K562 (cell line): ENCODE results near the gene CTF1. TPM values are rescaled to one million over a fixed set of nuclear protein-coding genes. Genes with fewer than 3 reads are reported as not detected.

Source experiments
- CXXC5 ChIP-seq: fragments of 250-450 bp; sonication (Bioruptor Pico); IDR thresholded peaks from 2 replicates; pipeline ENCODE4 v1.8.0; 2022; ENCODE audit warnings: inconsistent platforms, mild to moderate bottlenecking, moderate library complexity
- FOXK1 ChIP-seq: sonication (generic); formaldehyde crosslinking; IDR thresholded peaks from 2 replicates; pipeline ENCODE4 v1.8.0; 2022; ENCODE audit warnings: missing genetic modification reagents, mild to moderate bottlenecking, borderline replicate concordance
- FOXM1 ChIP-seq, 2 experiments: fragments of 450-650 bp in 1 of 2; sonication (generic) in 1 of 2; formaldehyde crosslinking in 1 of 2; IDR thresholded peaks; 2 replicates each; pipeline versions ENCODE4 v1.6.1 to v1.9.0; 2017 to 2022; ENCODE audit warnings: low read depth in 2 of 2, mild to moderate bottlenecking in 2 of 2, missing genetic modification reagents in 1 of 2, moderate library complexity in 1 of 2
- IRF2 ChIP-seq: sonication (generic); formaldehyde crosslinking; IDR thresholded peaks from 2 replicates; pipeline ENCODE4 v1.8.1; 2022; ENCODE audit warnings: mild to moderate bottlenecking, missing genetic modification reagents
- KLF10 ChIP-seq: fragments of 250-450 bp; sonication (Bioruptor Pico); IDR thresholded peaks from 2 replicates; pipeline ENCODE4 v1.6.1; 2021; ENCODE audit warnings: matching md5 sums
- KLF6 ChIP-seq: fragments of 250-450 bp; sonication (Bioruptor Pico); IDR thresholded peaks from 2 replicates; pipeline ENCODE4 v1.4.0; 2020; ENCODE audit warnings: mild to moderate bottlenecking, moderate library complexity, borderline replicate concordance
- NFATC3 ChIP-seq: fragments of 450-650 bp; IDR thresholded peaks from 2 replicates; pipeline ENCODE4 v1.6.1; 2017; ENCODE audit warnings: mild to moderate bottlenecking
- NONO ChIP-seq, 2 experiments: fragments of 200-400 bp in 1 of 2; fragments of 450-650 bp in 1 of 2; formaldehyde crosslinking in 1 of 2; IDR thresholded peaks; 2 replicates each; pipeline ENCODE4 v1.6.1; 2017; ENCODE audit warnings: low read depth in 2 of 2, mild to moderate bottlenecking in 2 of 2, moderate library complexity in 2 of 2, low read length in 1 of 2
- RBM14 ChIP-seq: fragments of 200-400 bp; formaldehyde crosslinking; IDR thresholded peaks from 2 replicates; pipeline ENCODE4 v1.6.1; 2018; ENCODE audit warnings: low read depth, mild to moderate bottlenecking, low read length, moderate library complexity, borderline replicate concordance; ENCODE audit not compliant: insufficient read depth
- SNIP1 ChIP-seq: fragments of 450-650 bp; IDR thresholded peaks from 2 replicates; pipeline ENCODE4 v1.7.1; 2017; ENCODE audit warnings: low read depth, mild to moderate bottlenecking
- U2AF1 ChIP-seq: fragments of 200-400 bp; formaldehyde crosslinking; optimal IDR thresholded peaks from 2 replicates; pipeline ENCODE3; 2017; ENCODE audit warnings: mild to moderate bottlenecking, low read depth, low read length, moderate library complexity
- ZNF224 ChIP-seq: sonication (generic); formaldehyde crosslinking; IDR thresholded peaks from 2 replicates; pipeline ENCODE4 v1.8.0; 2022; ENCODE audit warnings: mild to moderate bottlenecking, missing genetic modification reagents
- ZNF239 ChIP-seq: fragments of 250-450 bp; sonication (Bioruptor Pico); IDR thresholded peaks from 2 replicates; pipeline ENCODE4 v1.4.0; 2020; ENCODE audit warnings: mild to moderate bottlenecking
- polyA plus RNA-seq, 8 experiments: library from polyadenylated mRNA; depleted of rRNA in 4 of 8; stranded (reverse) in 5 of 8; unstranded in 3 of 8; fragments of >200 nt; fragmentation: Nextera tagmentation in 2 of 8; fragmentation: Illumina TruSeq in 1 of 8; extraction: Ambion mirVana in 2 of 8; extraction: Trizol in 1 of 8; gene quantifications; 2 replicates each; pipeline versions ENCODE4 v1.2.1 to v1.2.3, GENCODE V29; 2011 to 2014; ENCODE audit warnings: inconsistent platforms in 1 of 8, missing spikeins in 1 of 8
- total RNA-seq, 7 experiments: library from RNA; depleted of rRNA in 6 of 7; stranded (reverse); fragments of >200 nt in 6 of 7; fragmentation: Illumina TruSeq in 2 of 7; extraction: Trizol in 2 of 7; gene quantifications; 2 replicates each; pipeline versions ENCODE4 v1.2.1 to v1.2.3, GENCODE V29; 2011 to 2021; ENCODE audit warnings: low replicate concordance in 1 of 7
- TF ChIP-seq, protein P1 (sequence below): fragments of 200-800 bp; sonication (Bioruptor generic); IDR thresholded peaks from 2 replicates; pipeline ENCODE4 v1.6.1; 2017; ENCODE audit warnings: missing genetic modification characterization, missing compliant biosample characterization
- TF ChIP-seq, protein P2 (sequence below): fragments of 250-450 bp; sonication (Bioruptor Pico); IDR thresholded peaks from 2 replicates; pipeline ENCODE4 v1.4.0; 2020; ENCODE audit warnings: mild to moderate bottlenecking, moderate library complexity
- TF ChIP-seq, protein P3 (sequence below): fragments of 450-650 bp; formaldehyde crosslinking; conservative IDR thresholded peaks from 2 replicates; pipeline ENCODE4 v1.4.0; 2022; ENCODE audit warnings: mild to moderate bottlenecking, missing genetic modification characterization
- TF ChIP-seq, protein P4 (sequence below): sonication (generic); formaldehyde crosslinking; IDR thresholded peaks from 2 replicates; pipeline ENCODE4 v1.4.0; 2020; ENCODE audit warnings: mild to moderate bottlenecking, missing genetic modification reagents
- TF ChIP-seq, protein P5 (sequence below), 2 experiments: fragments of 250-450 bp in 1 of 2; fragments of 450-650 bp in 1 of 2; sonication (Bioruptor Pico) in 1 of 2; IDR thresholded peaks; 2 replicates each; pipeline versions ENCODE4 v1.6.1 to v1.8.0; 2016 to 2021; ENCODE audit warnings: mild to moderate bottlenecking in 2 of 2, moderate library complexity in 2 of 2, missing compliant biosample characterization in 1 of 2, missing genetic modification characterization in 1 of 2

Gene CTF1
- total and polyA plus RNA-seq, 9 of the 15 experiments (the other 6 are each of a cell fraction or from before 2014, with no cell fraction given): 0.24 to 2.5 (median 0.44) TPM

DNA sequence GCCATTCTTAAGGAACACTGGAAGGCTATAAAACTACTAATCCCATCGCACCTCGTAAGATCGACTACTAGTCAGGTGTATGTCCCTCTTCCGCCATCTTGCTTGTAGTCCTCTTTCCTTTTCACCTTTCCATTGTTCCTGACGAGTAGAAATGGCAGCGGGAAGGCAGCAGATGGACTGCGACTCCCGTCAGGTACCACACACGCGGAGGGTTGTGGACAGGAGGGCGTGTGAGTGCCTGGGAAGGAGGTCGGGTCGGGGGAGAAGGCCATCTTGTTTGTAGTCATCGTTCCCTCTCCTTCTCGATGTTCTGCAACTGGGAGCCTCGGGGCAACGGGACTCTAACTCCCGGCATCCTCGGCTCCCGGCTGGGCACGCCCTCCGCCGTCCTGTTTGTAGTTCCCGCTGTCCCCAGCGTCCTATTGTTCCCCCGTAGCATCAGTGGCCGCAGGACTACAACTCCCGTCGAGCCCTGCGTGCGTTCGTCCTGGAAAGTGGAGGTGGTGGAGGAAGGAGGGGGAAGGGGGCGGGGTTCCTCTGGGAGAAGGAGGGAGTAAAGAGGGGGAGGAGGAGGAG, 26.6 kb downstream of the CTF1 start (continued):
- TF ChIP-seq FOXK1 (CRISPR knock-in tag): no peak
- TF ChIP-seq RBM14: no peak
- TF ChIP-seq NONO (IDR thresholded peaks at IDR 0.05; ENCODE audit: low read depth in 2 of 2, low read length in 1 of 2): no peak; a peak in 1 of 4 replicates
- TF ChIP-seq, protein P1, sequence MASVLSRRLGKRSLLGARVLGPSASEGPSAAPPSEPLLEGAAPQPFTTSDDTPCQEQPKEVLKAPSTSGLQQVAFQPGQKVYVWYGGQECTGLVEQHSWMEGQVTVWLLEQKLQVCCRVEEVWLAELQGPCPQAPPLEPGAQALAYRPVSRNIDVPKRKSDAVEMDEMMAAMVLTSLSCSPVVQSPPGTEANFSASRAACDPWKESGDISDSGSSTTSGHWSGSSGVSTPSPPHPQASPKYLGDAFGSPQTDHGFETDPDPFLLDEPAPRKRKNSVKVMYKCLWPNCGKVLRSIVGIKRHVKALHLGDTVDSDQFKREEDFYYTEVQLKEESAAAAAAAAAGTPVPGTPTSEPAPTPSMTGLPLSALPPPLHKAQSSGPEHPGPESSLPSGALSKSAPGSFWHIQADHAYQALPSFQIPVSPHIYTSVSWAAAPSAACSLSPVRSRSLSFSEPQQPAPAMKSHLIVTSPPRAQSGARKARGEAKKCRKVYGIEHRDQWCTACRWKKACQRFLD (CRISPR knock-in tag): peak; percentile 92
- TF ChIP-seq, protein P2, sequence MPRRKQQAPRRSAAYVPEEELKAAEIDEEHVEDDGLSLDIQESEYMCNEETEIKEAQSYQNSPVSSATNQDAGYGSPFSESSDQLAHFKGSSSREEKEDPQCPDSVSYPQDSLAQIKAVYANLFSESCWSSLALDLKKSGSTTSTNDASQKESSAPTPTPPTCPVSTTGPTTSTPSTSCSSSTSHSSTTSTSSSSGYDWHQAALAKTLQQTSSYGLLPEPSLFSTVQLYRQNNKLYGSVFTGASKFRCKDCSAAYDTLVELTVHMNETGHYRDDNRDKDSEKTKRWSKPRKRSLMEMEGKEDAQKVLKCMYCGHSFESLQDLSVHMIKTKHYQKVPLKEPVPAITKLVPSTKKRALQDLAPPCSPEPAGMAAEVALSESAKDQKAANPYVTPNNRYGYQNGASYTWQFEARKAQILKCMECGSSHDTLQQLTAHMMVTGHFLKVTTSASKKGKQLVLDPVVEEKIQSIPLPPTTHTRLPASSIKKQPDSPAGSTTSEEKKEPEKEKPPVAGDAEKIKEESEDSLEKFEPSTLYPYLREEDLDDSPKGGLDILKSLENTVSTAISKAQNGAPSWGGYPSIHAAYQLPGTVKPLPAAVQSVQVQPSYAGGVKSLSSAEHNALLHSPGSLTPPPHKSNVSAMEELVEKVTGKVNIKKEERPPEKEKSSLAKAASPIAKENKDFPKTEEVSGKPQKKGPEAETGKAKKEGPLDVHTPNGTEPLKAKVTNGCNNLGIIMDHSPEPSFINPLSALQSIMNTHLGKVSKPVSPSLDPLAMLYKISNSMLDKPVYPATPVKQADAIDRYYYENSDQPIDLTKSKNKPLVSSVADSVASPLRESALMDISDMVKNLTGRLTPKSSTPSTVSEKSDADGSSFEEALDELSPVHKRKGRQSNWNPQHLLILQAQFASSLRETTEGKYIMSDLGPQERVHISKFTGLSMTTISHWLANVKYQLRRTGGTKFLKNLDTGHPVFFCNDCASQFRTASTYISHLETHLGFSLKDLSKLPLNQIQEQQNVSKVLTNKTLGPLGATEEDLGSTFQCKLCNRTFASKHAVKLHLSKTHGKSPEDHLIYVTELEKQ (CRISPR knock-in tag): no peak
- TF ChIP-seq ZNF239 (CRISPR knock-in tag): peak; percentile 67
- TF ChIP-seq, protein P3, sequence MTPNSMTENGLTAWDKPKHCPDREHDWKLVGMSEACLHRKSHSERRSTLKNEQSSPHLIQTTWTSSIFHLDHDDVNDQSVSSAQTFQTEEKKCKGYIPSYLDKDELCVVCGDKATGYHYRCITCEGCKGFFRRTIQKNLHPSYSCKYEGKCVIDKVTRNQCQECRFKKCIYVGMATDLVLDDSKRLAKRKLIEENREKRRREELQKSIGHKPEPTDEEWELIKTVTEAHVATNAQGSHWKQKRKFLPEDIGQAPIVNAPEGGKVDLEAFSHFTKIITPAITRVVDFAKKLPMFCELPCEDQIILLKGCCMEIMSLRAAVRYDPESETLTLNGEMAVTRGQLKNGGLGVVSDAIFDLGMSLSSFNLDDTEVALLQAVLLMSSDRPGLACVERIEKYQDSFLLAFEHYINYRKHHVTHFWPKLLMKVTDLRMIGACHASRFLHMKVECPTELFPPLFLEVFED (CRISPR knock-in tag): 0 out of 2 replicates have a peak, but pooled peaks have one; percentile 35
- no peak for TF ChIP-seq ZNF224 (CRISPR knock-in tag)
- TF ChIP-seq, protein P4, sequence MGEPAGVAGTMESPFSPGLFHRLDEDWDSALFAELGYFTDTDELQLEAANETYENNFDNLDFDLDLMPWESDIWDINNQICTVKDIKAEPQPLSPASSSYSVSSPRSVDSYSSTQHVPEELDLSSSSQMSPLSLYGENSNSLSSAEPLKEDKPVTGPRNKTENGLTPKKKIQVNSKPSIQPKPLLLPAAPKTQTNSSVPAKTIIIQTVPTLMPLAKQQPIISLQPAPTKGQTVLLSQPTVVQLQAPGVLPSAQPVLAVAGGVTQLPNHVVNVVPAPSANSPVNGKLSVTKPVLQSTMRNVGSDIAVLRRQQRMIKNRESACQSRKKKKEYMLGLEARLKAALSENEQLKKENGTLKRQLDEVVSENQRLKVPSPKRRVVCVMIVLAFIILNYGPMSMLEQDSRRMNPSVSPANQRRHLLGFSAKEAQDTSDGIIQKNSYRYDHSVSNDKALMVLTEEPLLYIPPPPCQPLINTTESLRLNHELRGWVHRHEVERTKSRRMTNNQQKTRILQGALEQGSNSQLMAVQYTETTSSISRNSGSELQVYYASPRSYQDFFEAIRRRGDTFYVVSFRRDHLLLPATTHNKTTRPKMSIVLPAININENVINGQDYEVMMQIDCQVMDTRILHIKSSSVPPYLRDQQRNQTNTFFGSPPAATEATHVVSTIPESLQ (CRISPR knock-in tag): no peak
- TF ChIP-seq IRF2: no peak
- peak; percentile 93 for TF ChIP-seq CXXC5
- TF ChIP-seq NFATC3: no peak
- TF ChIP-seq SNIP1: no peak
- no peak for TF ChIP-seq FOXM1 (IDR thresholded peaks at IDR 0.05; ENCODE audit: low read depth)
- peak; percentile 70; the same call in 1 of the 2 replicates for TF ChIP-seq FOXM1 (CRISPR knock-in tag; IDR thresholded peaks at IDR 0.05; ENCODE audit: low read depth)
- peak; percentile 77; the same call in 1 of the 2 replicates for TF ChIP-seq KLF6 (CRISPR knock-in tag)
- TF ChIP-seq, protein P5, sequence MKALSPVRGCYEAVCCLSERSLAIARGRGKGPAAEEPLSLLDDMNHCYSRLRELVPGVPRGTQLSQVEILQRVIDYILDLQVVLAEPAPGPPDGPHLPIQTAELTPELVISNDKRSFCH (CRISPR knock-in tag; IDR thresholded peaks at IDR 0.05): no peak
- TF ChIP-seq, protein P5 (tag; IDR thresholded peaks at IDR 0.05): peak; percentile 88
- TF ChIP-seq KLF10 (CRISPR knock-in tag): no peak
- no peak for TF ChIP-seq U2AF1
